ENCODE data around the gene LRRC71.

Gene LRRC71

GRCh38 chr1:156945881-156946661 lies 25.6 kb downstream of the LRRC71 start:
- in situ Hi-C loops (cut with HindIII; ENCODE audit: low sequenced_read_pairs) = no loop called here

GRCh38 chr1:156947127-156947526 lies 26.7 kb downstream of the LRRC71 start:
- in situ Hi-C loops (cut with HindIII; ENCODE audit: low sequenced_read_pairs) = no loop called here

GRCh38 chr1:156947818-156948525 lies 27.5 kb downstream of the LRRC71 start:
- in situ Hi-C loops (cut with HindIII; ENCODE audit: low sequenced_read_pairs) = no loop called here

GRCh38 chr1:156948708-156949107 lies 28.3 kb downstream of the LRRC71 start:
- in situ Hi-C loops (cut with HindIII; ENCODE audit: low sequenced_read_pairs) = no loop called here

- in situ Hi-C loops (cut with HindIII; ENCODE audit: low sequenced_read_pairs) = no loop called here
Observed at GRCh38 chr1:156949127-156949526, 28.7 kb downstream of the LRRC71 start.

- in situ Hi-C loops (cut with HindIII; ENCODE audit: low sequenced_read_pairs) = no loop called here
Observed at GRCh38 chr1:156951371-156951770, 30.9 kb downstream of the LRRC71 start.

- in situ Hi-C loops (cut with HindIII; ENCODE audit: low sequenced_read_pairs) = no loop called here
Observed at GRCh38 chr1:156953571-156953970, 33.1 kb downstream of the LRRC71 start.

- in situ Hi-C loops (cut with HindIII; ENCODE audit: low sequenced_read_pairs) = no loop called here
Observed at GRCh38 chr1:156956333-156956732, 35.9 kb downstream of the LRRC71 start.

GRCh38 chr1:156957634-156958033 lies 37.2 kb downstream of the LRRC71 start:
- in situ Hi-C loops (cut with HindIII; ENCODE audit: low sequenced_read_pairs) = no loop called here

GRCh38 chr1:156958247-156958714 lies 37.8 kb downstream of the LRRC71 start:
- in situ Hi-C loops (cut with HindIII; ENCODE audit: low sequenced_read_pairs) = no loop called here

GRCh38 chr1:156959414-156959813 lies 39.0 kb downstream of the LRRC71 start:
- in situ Hi-C loops (cut with HindIII; ENCODE audit: low sequenced_read_pairs) = no loop called here

- in situ Hi-C loops (cut with HindIII; ENCODE audit: low sequenced_read_pairs) = loop anchor here (5.0 kb wide), 1 partner anchor 72 kb away; no protein-coding TSS in a partner anchor
Observed at GRCh38 chr1:156959925-156960324, 39.5 kb downstream of the LRRC71 start.

- in situ Hi-C loops (cut with HindIII; ENCODE audit: low sequenced_read_pairs) = loop anchor here (5.0 kb wide), 1 partner anchor 71 kb away; no protein-coding TSS in a partner anchor
Observed at GRCh38 chr1:156961709-156962108, 41.3 kb downstream of the LRRC71 start.

GRCh38 chr1:156963621-156964020 lies 43.2 kb downstream of the LRRC71 start:
- in situ Hi-C loops (cut with HindIII; ENCODE audit: low sequenced_read_pairs) = loop anchor here (5.0 kb wide), 1 partner anchor 69 kb away; no protein-coding TSS in a partner anchor

GRCh38 chr1:156964441-156964840 lies 44.0 kb downstream of the LRRC71 start:
- in situ Hi-C loops (cut with HindIII; ENCODE audit: low sequenced_read_pairs) = loop anchor here (5.0 kb wide), 1 partner anchor 68 kb away; no protein-coding TSS in a partner anchor

GRCh38 chr1:156969496-156969895 lies 49.1 kb downstream of the LRRC71 start:
- in situ Hi-C loops (cut with HindIII; ENCODE audit: low sequenced_read_pairs) = no loop called here

- in situ Hi-C loops (cut with HindIII; ENCODE audit: low sequenced_read_pairs) = no loop called here
Observed at GRCh38 chr1:156970017-156970416, 49.6 kb downstream of the LRRC71 start.

GRCh38 chr1:156973417-156973816 lies 53.0 kb downstream of the LRRC71 start:
- in situ Hi-C loops (cut with HindIII; ENCODE audit: low sequenced_read_pairs) = no loop called here

- in situ Hi-C loops (cut with HindIII; ENCODE audit: low sequenced_read_pairs) = no loop called here
Observed at GRCh38 chr1:156975084-156975483, 54.7 kb downstream of the LRRC71 start.

GRCh38 chr1:156980551-156980950 lies 60.1 kb downstream of the LRRC71 start:
- in situ Hi-C loops (cut with HindIII; ENCODE audit: low sequenced_read_pairs) = no loop called here

Data from DLD1 (cell line).